Fibroblast of skin of left biceps (primary cell): ENCODE measurements around the gene TP53TG5.

Experiments
- DNase-seq, 2 experiments: peaks; one replicate each; pipeline ENCODE4 v3.0.0-alpha.2; 2013; ENCODE audit warnings: low read depth in 2 of 2

Gene TP53TG5

GRCh38 chr20:45405571-45406259 lies 27.6 kb upstream of the TP53TG5 start:
- DNase-seq: no peak

- no peak for DNase-seq
Observed at GRCh38 chr20:45404438-45404837, 26.3 kb upstream of the TP53TG5 start.

- DNase-seq: no peak
Observed at GRCh38 chr20:45402946-45403345, 24.8 kb upstream of the TP53TG5 start.

- no peak for DNase-seq
Observed at GRCh38 chr20:45400346-45401031, 22.4 kb upstream of the TP53TG5 start.

- no peak for DNase-seq
Observed at GRCh38 chr20:45399018-45399417, 20.9 kb upstream of the TP53TG5 start.

GRCh38 chr20:45395114-45395415 lies 16.9 kb upstream of the TP53TG5 start:
- no peak for DNase-seq

- DNase-seq: no peak
Observed at GRCh38 chr20:45394221-45395113, 16.3 kb upstream of the TP53TG5 start.

- DNase-seq: no peak
Observed at GRCh38 chr20:45392733-45393132, 14.6 kb upstream of the TP53TG5 start.

- no peak for DNase-seq
Observed at GRCh38 chr20:45391559-45391958, 13.4 kb upstream of the TP53TG5 start.

- DNase-seq: no peak
Observed at GRCh38 chr20:45390931-45391330, 12.8 kb upstream of the TP53TG5 start.

- DNase-seq: no peak
Observed at GRCh38 chr20:45387274-45387673, 9.1 kb upstream of the TP53TG5 start.

- no peak for DNase-seq
Observed at GRCh38 chr20:45377269-45377668, 856 bp downstream of the TP53TG5 start.

- DNase-seq: no peak
Observed at GRCh38 chr20:45374966-45375365, 3.2 kb downstream of the TP53TG5 start.

- DNase-seq: no peak
Observed at GRCh38 chr20:45374101-45374467, 4.0 kb downstream of the TP53TG5 start.

GRCh38 chr20:45373353-45374100 lies 4.6 kb downstream of the TP53TG5 start:
- DNase-seq: peak; percentile 33 to 36

- no peak for DNase-seq
Observed at GRCh38 chr20:45372646-45373352, 5.3 kb downstream of the TP53TG5 start.

- DNase-seq: no peak
Observed at GRCh38 chr20:45372241-45372640, 5.9 kb downstream of the TP53TG5 start.

GRCh38 chr20:45370571-45371160 lies 7.5 kb downstream of the TP53TG5 start:
- no peak for DNase-seq

- no peak for DNase-seq
Observed at GRCh38 chr20:45368221-45368980, 9.7 kb downstream of the TP53TG5 start.

- DNase-seq: no peak
Observed at GRCh38 chr20:45367126-45367525, 11.0 kb downstream of the TP53TG5 start.
